GM23338 (cell line): ENCODE measurements around the gene PFN1. TPM values are rescaled to one million over a fixed set of nuclear protein-coding genes. Genes with fewer than 3 reads are reported as not detected.

Experiments used
- ATAC-seq: fragments of 200-7000 bp; cut with Tn5 transposase; 3 replicates; pipeline ENCODE4 v1.9.1; 2020
- DNase-seq: peaks from one replicate; pipeline ENCODE4 v3.0.0-alpha.2; 2015; ENCODE audit warnings: low spot score
- H2AFZ ChIP-seq: fragments of 200-600 bp; sonication (generic); 2 replicates; pipeline ENCODE4 v1.8.0; 2016; ENCODE audit warnings: antibody characterized with exemption, mild to moderate bottlenecking, moderate library complexity
- H3F3A ChIP-seq: fragments of 200-600 bp; sonication (generic); replicated peaks from 2 replicates; pipeline ENCODE4 v1.8.0; 2017; ENCODE audit warnings: antibody characterized with exemption, mixed run types, low read depth
- H3K27ac ChIP-seq: fragments of 200-600 bp; sonication (generic); 2 replicates; pipeline ENCODE4 v1.6.1; 2016; ENCODE audit warnings: low read depth
- H3K27me3 ChIP-seq: fragments of 200-600 bp; sonication (generic); 2 replicates; pipeline ENCODE4 v1.8.0; 2016; ENCODE audit warnings: mild to moderate bottlenecking, mixed run types, moderate library complexity; ENCODE audit not compliant: insufficient read depth
- H3K36me3 ChIP-seq: fragments of 200-600 bp; sonication (generic); 2 replicates; pipeline ENCODE4 v1.8.0; 2016; ENCODE audit warnings: mild to moderate bottlenecking; ENCODE audit not compliant: insufficient read depth
- H3K4me1 ChIP-seq: fragments of 200-600 bp; sonication (generic); 2 replicates; pipeline ENCODE4 v1.8.0; 2016; ENCODE audit warnings: mild to moderate bottlenecking, moderate library complexity; ENCODE audit not compliant: insufficient read depth
- H3K4me2 ChIP-seq: fragments of 200-600 bp; sonication (generic); 2 replicates; pipeline ENCODE4 v1.7.1; 2017; ENCODE audit warnings: mixed run types
- H3K4me3 ChIP-seq: fragments of 200-600 bp; sonication (generic); 2 replicates; pipeline ENCODE4 v1.6.1; 2016; ENCODE audit warnings: mixed run types
- H3K79me2 ChIP-seq: fragments of 200-600 bp; sonication (generic); replicated peaks from 2 replicates; pipeline ENCODE4 v1.8.0; 2017; ENCODE audit warnings: mild to moderate bottlenecking; ENCODE audit not compliant: insufficient read depth
- H3K9me2 ChIP-seq: fragments of 200-600 bp; sonication (generic); 2 replicates; pipeline ENCODE4 v1.8.0; 2017; ENCODE audit not compliant: insufficient read depth
- H4K20me1 ChIP-seq: fragments of 200-600 bp; sonication (generic); replicated peaks from 2 replicates; pipeline ENCODE4 v1.8.0; 2017; ENCODE audit warnings: mild to moderate bottlenecking; ENCODE audit not compliant: insufficient read depth
- H3K27ac Mint-ChIP-seq: 2 replicates; pipeline ENCODE4 v1.8.0; 2020; ENCODE audit warnings: inconsistent platforms, mild to moderate bottlenecking, moderate library complexity, mixed read lengths
- H3K27me3 Mint-ChIP-seq: 3 replicates; pipeline ENCODE4 v1.8.0; 2022; ENCODE audit warnings: low read depth, mild to moderate bottlenecking, moderate library complexity, mixed read lengths, inconsistent platforms; ENCODE audit not compliant: insufficient read depth, poor library complexity
- H3K36me3 Mint-ChIP-seq: 3 replicates; pipeline ENCODE4 v1.8.0; 2021; ENCODE audit warnings: low read depth, mild to moderate bottlenecking, inconsistent platforms, moderate library complexity, mixed read lengths
- H3K4me1 Mint-ChIP-seq: 3 replicates; pipeline ENCODE4 v1.8.0; 2020; ENCODE audit warnings: mild to moderate bottlenecking, inconsistent platforms, mixed read lengths
- H3K4me3 Mint-ChIP-seq: 3 replicates; pipeline ENCODE4 v1.8.0; 2021; ENCODE audit warnings: moderate library complexity, mild to moderate bottlenecking, inconsistent platforms, mixed read lengths
- H3K9me3 Mint-ChIP-seq: 3 replicates; pipeline ENCODE4 v1.8.0; 2020; ENCODE audit warnings: moderate library complexity, mild to moderate bottlenecking, inconsistent platforms, mixed read lengths
- CREB1 ChIP-seq: fragments of 250-450 bp; sonication (Bioruptor Pico); IDR thresholded peaks from 2 replicates; pipeline ENCODE4 v1.5.0; 2020; ENCODE audit warnings: low read depth, mild to moderate bottlenecking, moderate library complexity
- CTCF ChIP-seq, 2 experiments: fragments of 200-600 bp in 1 of 2; sonication (generic) in 1 of 2; conservative IDR thresholded peaks; 2 replicates each; pipeline versions ENCODE4 v1.5.1 to v1.6.1; 2016 to 2017; ENCODE audit warnings: antibody characterized with exemption in 2 of 2, low read depth in 2 of 2, mild to moderate bottlenecking in 2 of 2, moderate library complexity in 1 of 2
- ETS1 ChIP-seq: IDR thresholded peaks from 2 replicates; pipeline ENCODE4 v1.6.1; 2016; ENCODE audit warnings: antibody characterized with exemption
- EZH2phosphoT487 ChIP-seq: fragments of 200-600 bp; sonication (generic); IDR thresholded peaks from one replicate; pipeline ENCODE4 v1.8.1; 2018; ENCODE audit warnings: antibody characterized with exemption; ENCODE audit not compliant: unreplicated experiment
- NANOG ChIP-seq: IDR thresholded peaks from 2 replicates; pipeline ENCODE4 v1.6.1; 2016; ENCODE audit warnings: antibody characterized with exemption, borderline replicate concordance
- POLR2AphosphoS5 ChIP-seq: IDR thresholded peaks from 2 replicates; pipeline ENCODE4 v1.6.1; 2016; ENCODE audit warnings: antibody characterized with exemption, low read depth
- REST ChIP-seq: IDR thresholded peaks from one replicate; pipeline ENCODE4 v1.6.1; 2018; ENCODE audit warnings: antibody characterized with exemption; ENCODE audit not compliant: unreplicated experiment
- STAT1 ChIP-seq: IDR thresholded peaks from one replicate; pipeline ENCODE4 v1.6.1; 2016; ENCODE audit warnings: antibody characterized with exemption; ENCODE audit not compliant: unreplicated experiment
- ZNF331 ChIP-seq: fragments of 250-450 bp; sonication (Bioruptor Pico); IDR thresholded peaks from 2 replicates; pipeline ENCODE4 v1.5.0; 2020; ENCODE audit warnings: low read depth, mild to moderate bottlenecking, moderate library complexity
- polyA plus RNA-seq: library from polyadenylated mRNA; unstranded; fragments of >200 nt; fragmentation: Nextera tagmentation; extraction: Ambion mirVana; gene quantifications from 2 replicates; pipeline ENCODE4 v1.2.1, GENCODE V29; 2016
- total RNA-seq: library from RNA; depleted of rRNA; stranded (reverse); fragments of >200 nt; shearing (Covaris generic); gene quantifications from 2 replicates; pipeline ENCODE4 v1.2.3, GENCODE V29; 2014
- TF ChIP-seq, protein P1 (sequence below): fragments of 250-450 bp; sonication (Bioruptor Pico); IDR thresholded peaks from 2 replicates; pipeline ENCODE4 v1.5.0; 2020; ENCODE audit warnings: mild to moderate bottlenecking, moderate library complexity

PFN1 gene
- total and polyA plus RNA-seq, 2 experiments from 2014 or later, result 2,002 to 3,709 TPM

DNA sequence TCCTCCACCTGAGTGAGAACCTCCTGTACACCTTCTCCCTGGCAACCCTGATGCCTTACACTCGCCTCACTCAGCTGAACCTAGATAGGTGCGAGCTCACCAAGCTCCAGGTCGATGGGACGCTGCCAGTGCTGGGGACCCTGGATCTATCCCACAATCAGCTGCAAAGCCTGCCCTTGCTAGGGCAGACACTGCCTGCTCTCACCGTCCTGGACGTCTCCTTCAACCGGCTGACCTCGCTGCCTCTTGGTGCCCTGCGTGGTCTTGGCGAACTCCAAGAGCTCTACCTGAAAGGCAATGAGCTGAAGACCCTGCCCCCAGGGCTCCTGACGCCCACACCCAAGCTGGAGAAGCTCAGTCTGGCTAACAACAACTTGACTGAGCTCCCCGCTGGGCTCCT, 15.6 kb downstream of the PFN1 start:
- Mint-ChIP-seq H3K27ac (no peak overlapping the region), H3K9me3 (no peaks in the 10 kb centered on the region), H3K4me1 (peaks cover 15% of the 10 kb centered on the region), H3K4me3 (no peak overlapping the region), H3K27me3 (peaks cover 10% of the 10 kb centered on the region), H3K36me3 (peaks cover 38% of the 10 kb centered on the region)
- Histone ChIP-seq H3K4me2 (no peak overlapping the region), H3K4me1 (no peaks in the 10 kb centered on the region), H3K79me2 (no peaks in the 10 kb centered on the region), H3F3A (0 out of 2 replicates have a peak, but pooled peaks cover 4% of the 10 kb centered on the region), H3K27ac (no peak overlapping the region), H2AFZ (no peak overlapping the region), H3K36me3 (no peaks in the 10 kb centered on the region; the same call in 1 of the 2 replicates), H4K20me1 (no peaks in the 10 kb centered on the region), H3K4me3 (no peak overlapping the region), H3K9me2 (no peaks in the 10 kb centered on the region), H3K27me3 (no peaks in the 10 kb centered on the region)
- ATAC-seq, result no peak
- no peak for TF ChIP-seq STAT1
- TF ChIP-seq CREB1, result no peak
- TF ChIP-seq NANOG, result no peak
- TF ChIP-seq, protein P1, sequence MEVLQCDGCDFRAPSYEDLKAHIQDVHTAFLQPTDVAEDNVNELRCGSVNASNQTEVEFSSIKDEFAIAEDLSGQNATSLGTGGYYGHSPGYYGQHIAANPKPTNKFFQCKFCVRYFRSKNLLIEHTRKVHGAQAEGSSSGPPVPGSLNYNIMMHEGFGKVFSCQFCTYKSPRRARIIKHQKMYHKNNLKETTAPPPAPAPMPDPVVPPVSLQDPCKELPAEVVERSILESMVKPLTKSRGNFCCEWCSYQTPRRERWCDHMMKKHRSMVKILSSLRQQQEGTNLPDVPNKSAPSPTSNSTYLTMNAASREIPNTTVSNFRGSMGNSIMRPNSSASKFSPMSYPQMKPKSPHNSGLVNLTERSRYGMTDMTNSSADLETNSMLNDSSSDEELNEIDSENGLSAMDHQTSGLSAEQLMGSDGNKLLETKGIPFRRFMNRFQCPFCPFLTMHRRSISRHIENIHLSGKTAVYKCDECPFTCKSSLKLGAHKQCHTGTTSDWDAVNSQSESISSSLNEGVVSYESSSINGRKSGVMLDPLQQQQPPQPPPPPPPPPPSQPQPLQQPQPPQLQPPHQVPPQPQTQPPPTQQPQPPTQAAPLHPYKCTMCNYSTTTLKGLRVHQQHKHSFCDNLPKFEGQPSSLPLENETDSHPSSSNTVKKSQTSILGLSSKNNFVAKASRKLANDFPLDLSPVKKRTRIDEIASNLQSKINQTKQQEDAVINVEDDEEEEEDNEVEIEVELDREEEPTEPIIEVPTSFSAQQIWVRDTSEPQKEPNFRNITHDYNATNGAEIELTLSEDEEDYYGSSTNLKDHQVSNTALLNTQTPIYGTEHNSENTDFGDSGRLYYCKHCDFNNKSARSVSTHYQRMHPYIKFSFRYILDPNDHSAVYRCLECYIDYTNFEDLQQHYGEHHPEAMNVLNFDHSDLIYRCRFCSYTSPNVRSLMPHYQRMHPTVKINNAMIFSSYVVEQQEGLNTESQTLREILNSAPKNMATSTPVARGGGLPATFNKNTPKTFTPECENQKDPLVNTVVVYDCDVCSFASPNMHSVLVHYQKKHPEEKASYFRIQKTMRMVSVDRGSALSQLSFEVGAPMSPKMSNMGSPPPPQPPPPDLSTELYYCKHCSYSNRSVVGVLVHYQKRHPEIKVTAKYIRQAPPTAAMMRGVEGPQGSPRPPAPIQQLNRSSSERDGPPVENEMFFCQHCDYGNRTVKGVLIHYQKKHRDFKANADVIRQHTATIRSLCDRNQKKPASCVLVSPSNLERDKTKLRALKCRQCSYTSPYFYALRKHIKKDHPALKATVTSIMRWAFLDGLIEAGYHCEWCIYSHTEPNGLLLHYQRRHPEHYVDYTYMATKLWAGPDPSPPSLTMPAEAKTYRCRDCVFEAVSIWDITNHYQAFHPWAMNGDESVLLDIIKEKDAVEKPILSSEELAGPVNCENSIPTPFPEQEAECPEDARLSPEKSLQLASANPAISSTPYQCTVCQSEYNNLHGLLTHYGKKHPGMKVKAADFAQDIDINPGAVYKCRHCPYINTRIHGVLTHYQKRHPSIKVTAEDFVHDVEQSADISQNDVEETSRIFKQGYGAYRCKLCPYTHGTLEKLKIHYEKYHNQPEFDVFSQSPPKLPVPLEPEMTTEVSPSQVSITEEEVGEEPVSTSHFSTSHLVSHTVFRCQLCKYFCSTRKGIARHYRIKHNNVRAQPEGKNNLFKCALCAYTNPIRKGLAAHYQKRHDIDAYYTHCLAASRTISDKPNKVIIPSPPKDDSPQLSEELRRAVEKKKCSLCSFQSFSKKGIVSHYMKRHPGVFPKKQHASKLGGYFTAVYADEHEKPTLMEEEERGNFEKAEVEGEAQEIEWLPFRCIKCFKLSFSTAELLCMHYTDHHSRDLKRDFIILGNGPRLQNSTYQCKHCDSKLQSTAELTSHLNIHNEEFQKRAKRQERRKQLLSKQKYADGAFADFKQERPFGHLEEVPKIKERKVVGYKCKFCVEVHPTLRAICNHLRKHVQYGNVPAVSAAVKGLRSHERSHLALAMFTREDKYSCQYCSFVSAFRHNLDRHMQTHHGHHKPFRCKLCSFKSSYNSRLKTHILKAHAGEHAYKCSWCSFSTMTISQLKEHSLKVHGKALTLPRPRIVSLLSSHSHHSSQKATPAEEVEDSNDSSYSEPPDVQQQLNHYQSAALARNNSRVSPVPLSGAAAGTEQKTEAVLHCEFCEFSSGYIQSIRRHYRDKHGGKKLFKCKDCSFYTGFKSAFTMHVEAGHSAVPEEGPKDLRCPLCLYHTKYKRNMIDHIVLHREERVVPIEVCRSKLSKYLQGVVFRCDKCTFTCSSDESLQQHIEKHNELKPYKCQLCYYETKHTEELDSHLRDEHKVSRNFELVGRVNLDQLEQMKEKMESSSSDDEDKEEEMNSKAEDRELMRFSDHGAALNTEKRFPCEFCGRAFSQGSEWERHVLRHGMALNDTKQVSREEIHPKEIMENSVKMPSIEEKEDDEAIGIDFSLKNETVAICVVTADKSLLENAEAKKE, result no peak
- no peak for TF ChIP-seq ETS1
- no peak for TF ChIP-seq ZNF331 (CRISPR knock-in tag)
- no peak for TF ChIP-seq REST
- no peak for TF ChIP-seq EZH2phosphoT487
- TF ChIP-seq POLR2AphosphoS5, result no peak
- TF ChIP-seq CTCF (conservative IDR thresholded peaks at IDR 0.05; ENCODE audit: low read depth in 2 of 2), result no peak
- no peak for DNase-seq
